Spleen (tissue), 11 donors: ENCODE measurements around the gene CLMP. TPM values are rescaled to one million over a fixed set of nuclear protein-coding genes. Genes with fewer than 3 reads are reported as not detected.

Experiments used
- DNase-seq: peaks from one replicate; pipeline ENCODE4 v3.0.0-alpha.2; 2020
- H3K27ac ChIP-seq, 8 donors: fragments of 200-600 bp; sonication (generic) in 7 of 8; 1 replicate in 4 of 8; 2 replicates in 4 of 8; pipeline versions ENCODE4 v1.5.0 to v1.8.0; 2016 to 2021; ENCODE audit warnings: inconsistent platforms in 4 of 8, mild to moderate bottlenecking in 4 of 8, moderate library complexity in 1 of 8
- H3K27me3 ChIP-seq, 7 donors: fragments of 200-600 bp; sonication (generic) in 6 of 7; replicated peaks in 1 of 7; 1 replicate in 4 of 7; 2 replicates in 3 of 7; pipeline versions ENCODE4 v1.5.0 to v1.8.0; 2016 to 2021; ENCODE audit warnings: inconsistent platforms in 3 of 7, mild to moderate bottlenecking in 1 of 7
- H3K36me3 ChIP-seq, 6 donors: fragments of 200-600 bp; sonication (generic) in 5 of 6; 1 replicate in 4 of 6; 2 replicates in 2 of 6; pipeline versions ENCODE4 v1.5.0 to v1.8.0; 2016 to 2021; ENCODE audit warnings: inconsistent platforms in 2 of 6
- H3K4me1 ChIP-seq, 6 donors: fragments of 200-600 bp; sonication (generic) in 5 of 6; 1 replicate in 3 of 6; 2 replicates in 3 of 6; pipeline versions ENCODE4 v1.5.0 to v1.8.0; 2016 to 2021; ENCODE audit warnings: inconsistent platforms in 3 of 6
- H3K4me3 ChIP-seq, 8 donors: fragments of 200-600 bp; sonication (generic) in 7 of 8; 1 replicate in 4 of 8; 2 replicates in 4 of 8; pipeline versions ENCODE4 v1.5.0 to v1.8.0; 2016 to 2021; ENCODE audit warnings: inconsistent platforms in 4 of 8, mild to moderate bottlenecking in 4 of 8, moderate library complexity in 2 of 8
- H3K9me3 ChIP-seq, 8 donors: fragments of 200-600 bp; sonication (generic) in 7 of 8; 1 replicate in 4 of 8; 2 replicates in 4 of 8; pipeline versions ENCODE4 v1.5.0 to v1.8.0; 2016 to 2021; ENCODE audit warnings: inconsistent platforms in 4 of 8
- CTCF ChIP-seq, 11 experiments: fragments of 200-600 bp in 7 of 11; fragments of 450-650 bp in 4 of 11; sonication (generic) in 4 of 11; IDR thresholded peaks in 8 of 11; conservative IDR thresholded peaks in 3 of 11; 1 replicate in 7 of 11; 2 replicates in 4 of 11; pipeline versions ENCODE4 v1.4.0 to v1.8.0; 2016 to 2021; ENCODE audit warnings: antibody characterized with exemption in 11 of 11, inconsistent platforms in 4 of 11, mild to moderate bottlenecking in 1 of 11
- POLR2A ChIP-seq, 3 donors: fragments of 450-650 bp; IDR thresholded peaks; one replicate each; pipeline ENCODE4 v1.5.1; 2017; ENCODE audit warnings: antibody characterized with exemption in 3 of 3, mild to moderate bottlenecking in 1 of 3
- POLR2AphosphoS5 ChIP-seq, 3 donors: sonication (generic); formaldehyde crosslinking; IDR thresholded peaks; one replicate each; pipeline ENCODE4 v1.5.1; 2017; ENCODE audit warnings: antibody characterized with exemption in 3 of 3
- WGBS, 5 donors: extraction: QIAGEN DNeasy Blood & Tissue Kit in 3 of 5; methylation state at CpG; one replicate each; pipeline versions ENCODE4 v1.1.5 to v1.1.7; 2013 to 2018; 5-methylcytosine and 5-hydroxymethylcytosine counted together
- intact Hi-C: fragments of 100-400 bp; cut with DNase I; formaldehyde crosslinking; loops from one replicate; pipeline ENCODE4 v1.15.0; 2023; ENCODE audit warnings: low total_unique reads
- polyA plus RNA-seq, 3 donors: library from polyadenylated mRNA; stranded (reverse); fragments of 200-250 nt; gene quantifications; one replicate each; pipeline ENCODE4 v1.2.1, GENCODE V29; 2013
- total RNA-seq, 7 donors: library from RNA; depleted of rRNA in 3 of 7; stranded (reverse); fragments of >200 nt in 3 of 7; fragmentation: NEBNext Ultra II Directional in 4 of 7; extraction: Animal tissue kit (Norgen Biotek cat#: 25700) in 4 of 7; gene quantifications; one replicate each; pipeline versions ENCODE4 v1.1.0 to v1.2.1, GENCODE V29; 2016 to 2021
- donor health status: healthy with polysubstance abuse.
- donor health status: DM: no; HTN: no; CAD: no; lungs with moderate emphysema.
- donor health status: DM: no; HTN: no; CAD: no.
- donor health status: Bipolar disorder and iron deficiency.
- donor health status: healthy.
- donor health status: DM: no; HTN: no; CAD: no.
- donor health status: DM: yes; HTN: yes; CAD: no.

The CLMP gene
- total and polyA plus RNA-seq, 10 donors, result 3.1 to 36.5 (median 13.1) TPM

GRCh38 chr11:123181767-123182500, 13.1 kb downstream of the CLMP start:
- TF ChIP-seq POLR2AphosphoS5 (IDR thresholded peaks at IDR 0.05) (no peak), POLR2A (IDR thresholded peaks at IDR 0.05) (no peak), CTCF (IDR thresholded peaks at IDR 0.05 in 8 of 11, conservative IDR thresholded peaks at IDR 0.05 in 3 of 11) (no peak)
- H3K36me3 ChIP-seq, result no peaks in the 10 kb centered on the region
- no peak overlapping the region for H3K4me3 ChIP-seq
- DNase-seq, result no peak
- H3K27ac ChIP-seq, result no peak overlapping the region
- H3K9me3 ChIP-seq, result no peaks in the 10 kb centered on the region
- peaks cover 0 to 30% (median 0%) of the 10 kb centered on the region in 7 donors for H3K27me3 ChIP-seq
- no peaks in the 10 kb centered on the region for H3K4me1 ChIP-seq
- intact Hi-C loops, result no loop called here
- 85 to 93% (median 89%) methylated on average over 10 of the region's 10 CpGs for WGBS, 5 donors

DNA sequence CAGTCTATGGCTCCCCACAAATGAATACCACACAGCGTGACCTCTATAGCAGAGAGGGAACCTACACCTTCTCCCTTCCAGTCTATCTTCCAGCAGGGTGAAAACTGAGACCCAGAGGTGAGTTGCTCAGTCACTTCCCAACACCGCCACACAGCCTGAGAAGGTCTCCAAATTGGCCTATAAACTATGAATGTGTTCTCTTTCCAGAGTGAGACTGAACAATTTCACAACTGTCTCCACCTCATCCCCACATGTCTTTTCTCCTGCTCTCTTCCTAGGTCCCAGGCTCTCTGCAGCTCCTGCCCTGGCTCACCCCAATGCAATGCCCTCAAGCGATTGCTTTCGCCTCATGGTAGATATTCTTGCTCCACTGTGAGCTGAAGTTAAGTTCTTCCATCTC, 14.0 kb downstream of the CLMP start:
- H3K27ac ChIP-seq, result no peak overlapping the region

GRCh38 chr11:123180574-123180973, 14.5 kb downstream of the CLMP start:
- Histone ChIP-seq H3K27ac (no peak overlapping the region), H3K27me3 (peaks cover 0 to 20% (median 0%) of the 10 kb centered on the region in 7 donors), H3K36me3 (no peaks in the 10 kb centered on the region), H3K9me3 (no peaks in the 10 kb centered on the region), H3K4me3 (no peak overlapping the region), H3K4me1 (peaks cover 0 to 4% (median 0%) of the 10 kb centered on the region in 6 donors)
- DNase-seq, result no peak
- WGBS, 5 donors, result 92 to 97% (median 95%) methylated on average over 2 of the region's 2 CpGs
- TF ChIP-seq POLR2A (IDR thresholded peaks at IDR 0.05) (no peak), POLR2AphosphoS5 (IDR thresholded peaks at IDR 0.05) (no peak), CTCF (IDR thresholded peaks at IDR 0.05 in 8 of 11, conservative IDR thresholded peaks at IDR 0.05 in 3 of 11) (no peak)
- intact Hi-C loops, result no loop called here

More for the DNA sequence above, 14.0 kb downstream of the CLMP start:
- 91 to 99% (median 96%) methylated on average over 4 of the region's 4 CpGs for WGBS, 5 donors
- Histone ChIP-seq H3K36me3 (no peaks in the 10 kb centered on the region), H3K9me3 (no peaks in the 10 kb centered on the region), H3K4me1 (no peaks in the 10 kb centered on the region), H3K4me3 (no peak overlapping the region), H3K27me3 (peaks cover 0 to 21% (median 0%) of the 10 kb centered on the region in 7 donors)
- intact Hi-C loops, result no loop called here
- DNase-seq, result no peak
- TF ChIP-seq CTCF (IDR thresholded peaks at IDR 0.05 in 8 of 11, conservative IDR thresholded peaks at IDR 0.05 in 3 of 11) (no peak), POLR2AphosphoS5 (IDR thresholded peaks at IDR 0.05) (no peak), POLR2A (IDR thresholded peaks at IDR 0.05) (no peak)

GRCh38 chr11:123180166-123180565, 14.9 kb downstream of the CLMP start:
- no peak for DNase-seq
- TF ChIP-seq POLR2A (IDR thresholded peaks at IDR 0.05) (no peak), CTCF (IDR thresholded peaks at IDR 0.05 in 8 of 11, conservative IDR thresholded peaks at IDR 0.05 in 3 of 11) (no peak), POLR2AphosphoS5 (IDR thresholded peaks at IDR 0.05) (no peak)
- Histone ChIP-seq H3K36me3 (no peaks in the 10 kb centered on the region), H3K9me3 (no peaks in the 10 kb centered on the region), H3K4me1 (peaks cover 0 to 8% (median 0%) of the 10 kb centered on the region in 6 donors), H3K27me3 (peaks cover 0 to 16% (median 0%) of the 10 kb centered on the region in 7 donors), H3K4me3 (no peak overlapping the region), H3K27ac (no peak overlapping the region)
- intact Hi-C loops, result no loop called here
- 72 to 86% (median 81%) methylated on average over 5 of the region's 5 CpGs for WGBS, 5 donors
